Upper lobe of left lung (tissue), 4 donors: Measurements from ENCODE around the gene MLST8.

Source experiments
- CTCF ChIP-seq, 6 experiments: fragments of 450-650 bp in 4 of 6; fragments of 200-600 bp in 2 of 6; sonication (generic) in 2 of 6; IDR thresholded peaks; one replicate each; pipeline ENCODE4 v1.5.1; 2016 to 2019; ENCODE audit warnings: antibody characterized with exemption in 6 of 6
- EP300 ChIP-seq, 4 donors: sonication (generic); formaldehyde crosslinking; IDR thresholded peaks; one replicate each; pipeline ENCODE4 v1.5.1; 2017; ENCODE audit warnings: antibody characterized with exemption in 4 of 4, control low read depth in 2 of 4
- POLR2A ChIP-seq, 4 donors: fragments of 450-650 bp; IDR thresholded peaks; one replicate each; pipeline ENCODE4 v1.5.1; 2016 to 2017; ENCODE audit warnings: antibody characterized with exemption in 4 of 4, mild to moderate bottlenecking in 2 of 4
- POLR2AphosphoS5 ChIP-seq, 2 donors: sonication (generic); formaldehyde crosslinking; IDR thresholded peaks; one replicate each; pipeline ENCODE4 v1.5.1; 2017; ENCODE audit warnings: antibody characterized with exemption in 2 of 2

GRCh38 chr16:2210009-2210332 lies 4.7 kb downstream of the MLST8 start:
- TF ChIP-seq POLR2A (IDR thresholded peaks at IDR 0.05): no peak
- no peak for TF ChIP-seq CTCF (IDR thresholded peaks at IDR 0.05)
- no peak for TF ChIP-seq EP300 (IDR thresholded peaks at IDR 0.05)
- TF ChIP-seq POLR2AphosphoS5 (IDR thresholded peaks at IDR 0.05): no peak
